PC-3 (cell line): ENCODE data around the gene PLEKHH1. TPM values are rescaled to one million over a fixed set of nuclear protein-coding genes. Genes with fewer than 3 reads are reported as not detected.
A peak's percentile ranks its signal among the peaks of the same experiment; 100 is the strongest.

Experiments
- ATAC-seq: fragments of 200-7000 bp; cut with Tn5 transposase; 2 replicates; pipeline ENCODE4 v1.9.1; 2020; ENCODE audit warnings: mild to moderate bottlenecking, moderate library complexity
- BruUV-seq: library from RNA; stranded (reverse); fragments of 400-500 nt; replicated peaks from 2 replicates; lab custom pipeline; 2021; lab: Mats Ljungman, UMichigan
- CTCF ChIA-PET: fragments of 300-600 bp; sonication (Branson Sonifier 250); formaldehyde crosslinking; loops from one replicate; lab custom pipeline; 2022; ENCODE audit warnings: antibody characterized with exemption; lab: Charles Lee
- POLR2A ChIA-PET: fragments of 300-600 bp; sonication (Branson Sonifier 250); formaldehyde crosslinking; loops from one replicate; lab custom pipeline; 2022; ENCODE audit warnings: antibody characterized with exemption; ENCODE audit not compliant: unreplicated experiment; lab: Charles Lee
- DNase-seq: peaks from one replicate; pipeline ENCODE4 v3.0.0-alpha.2; 2015
- H2AFZ ChIP-seq: fragments of 300-600 bp; sonication (generic); 2 replicates; pipeline ENCODE4 v1.6.0; 2016; ENCODE audit warnings: antibody characterized with exemption, low read length
- H3F3A ChIP-seq: fragments of 300-600 bp; sonication (generic); one replicate; pipeline ENCODE4 v1.6.0; 2017; ENCODE audit warnings: antibody characterized with exemption, low read length, control low read depth, mild to moderate bottlenecking; ENCODE audit not compliant: unreplicated experiment
- H3K27ac ChIP-seq: fragments of 300-600 bp; sonication (generic); 2 replicates; pipeline ENCODE4 v1.5.1; 2016; ENCODE audit warnings: mild to moderate bottlenecking, low read length
- H3K27me3 ChIP-seq: fragments of 300-600 bp; sonication (generic); 2 replicates; pipeline ENCODE4 v1.6.1; 2016; ENCODE audit warnings: low read length, mixed read lengths
- H3K36me3 ChIP-seq: fragments of 300-600 bp; sonication (generic); 2 replicates; pipeline ENCODE4 v1.6.1; 2016; ENCODE audit warnings: low read depth, mixed run types, low read length, mixed read lengths
- H3K4me1 ChIP-seq: fragments of 300-600 bp; sonication (generic); 2 replicates; pipeline ENCODE4 v1.5.1; 2016; ENCODE audit warnings: low read length; ENCODE audit not compliant: insufficient read depth
- H3K4me2 ChIP-seq: fragments of 300-600 bp; sonication (generic); 2 replicates; pipeline ENCODE4 v1.6.0; 2016; ENCODE audit warnings: low read length
- H3K4me3 ChIP-seq: fragments of 300-600 bp; sonication (generic); 2 replicates; pipeline ENCODE4 v1.5.1; 2016; ENCODE audit warnings: mild to moderate bottlenecking, low read length, mixed read lengths
- H3K79me2 ChIP-seq: fragments of 300-600 bp; sonication (generic); 2 replicates; pipeline ENCODE4 v1.6.1; 2017; ENCODE audit warnings: low read length, mixed read lengths
- H3K9ac ChIP-seq: fragments of 300-600 bp; sonication (generic); 2 replicates; pipeline ENCODE4 v1.6.0; 2016; ENCODE audit warnings: mild to moderate bottlenecking, low read length
- H3K9me2 ChIP-seq: fragments of 300-600 bp; sonication (generic); replicated peaks from 2 replicates; pipeline ENCODE4 v1.6.1; 2016; ENCODE audit warnings: mixed run types, low read length, mixed read lengths
- H3K9me3 ChIP-seq: fragments of 300-600 bp; sonication (generic); 2 replicates; pipeline ENCODE4 v1.6.1; 2016; ENCODE audit warnings: low read length, mixed read lengths
- H4K20me1 ChIP-seq: fragments of 300-600 bp; sonication (generic); 2 replicates; pipeline ENCODE4 v1.6.1; 2016; ENCODE audit warnings: low read length, mixed read lengths
- CTCF ChIP-seq: fragments of 300-600 bp; sonication (generic); conservative IDR thresholded peaks from 2 replicates; pipeline ENCODE4 v1.5.1; 2017; ENCODE audit warnings: antibody characterized with exemption, low read depth, mild to moderate bottlenecking, low read length
- EZH2 ChIP-seq: fragments of 300-600 bp; sonication (generic); IDR thresholded peaks from one replicate; pipeline ENCODE4 v1.6.1; 2017; ENCODE audit warnings: antibody characterized with exemption, mild to moderate bottlenecking, low read length; ENCODE audit not compliant: unreplicated experiment
- EZH2phosphoT487 ChIP-seq: fragments of 300-600 bp; sonication (generic); IDR thresholded peaks from 2 replicates; pipeline ENCODE4 v1.6.1; 2018; ENCODE audit warnings: mild to moderate bottlenecking, antibody characterized with exemption, low read length, borderline replicate concordance
- intact Hi-C: fragments of 100-400 bp; cut with micrococcal nuclease; formaldehyde crosslinking; loops from 2 replicates; pipeline ENCODE4 v1.9.0; 2023
- total RNA-seq: library from RNA; depleted of rRNA; stranded (reverse); fragments of >200 nt; gene quantifications from 2 replicates; pipeline ENCODE4 v1.2.3, GENCODE V29; 2014

PLEKHH1 gene
- total RNA-seq, 1 experiment from 2014 or later, result 11.1 TPM

- no peaks in the 10 kb centered on the region for H3F3A ChIP-seq
- H4K20me1 ChIP-seq, result no peaks in the 10 kb centered on the region
- no TSS peak for BruUV-seq
- H3K9me2 ChIP-seq, result no peaks in the 10 kb centered on the region
- no peak for DNase-seq
- intact Hi-C loops, result no loop called here
- no peak overlapping the region for H3K9ac ChIP-seq
- ChIA-PET POLR2A (no interaction called here), CTCF (no interaction called here)
- no peaks in the 10 kb centered on the region for H3K27me3 ChIP-seq
- TF ChIP-seq EZH2, result no peak
- TF ChIP-seq EZH2phosphoT487, result no peak
- no peak for TF ChIP-seq CTCF
- H2AFZ ChIP-seq, result no peak overlapping the region
- no peaks in the 10 kb centered on the region for H3K36me3 ChIP-seq
- no peak for ATAC-seq
- no peak overlapping the region for H3K4me2 ChIP-seq
- H3K79me2 ChIP-seq, result peaks cover 24% of the 10 kb centered on the region
- no peak overlapping the region for H3K27ac ChIP-seq
- peaks cover 14% of the 10 kb centered on the region; the same call in 1 of the 2 replicates for H3K4me1 ChIP-seq
- no peaks in the 10 kb centered on the region for H3K9me3 ChIP-seq
- H3K4me3 ChIP-seq, result no peak overlapping the region
Observed at GRCh38 chr14:67602076-67602475, 69.0 kb downstream of the PLEKHH1 start.

GRCh38 chr14:67602995-67603545 is 70.0 kb downstream of the PLEKHH1 start:
- POLR2A ChIA-PET, result no interaction called here
- peaks cover 14% of the 10 kb centered on the region; the same call in 1 of the 2 replicates for H3K4me1 ChIP-seq
- no peak overlapping the region for H3K9ac ChIP-seq
- H3K4me2 ChIP-seq, result no peak overlapping the region
- no peaks in the 10 kb centered on the region for H4K20me1 ChIP-seq
- H3K79me2 ChIP-seq, result peaks cover 16% of the 10 kb centered on the region
- no TSS peak for BruUV-seq
- H3K9me3 ChIP-seq, result no peaks in the 10 kb centered on the region
- intact Hi-C loops, result no loop called here
- no peaks in the 10 kb centered on the region for H3F3A ChIP-seq
- ATAC-seq (no peak), DNase-seq (peak; percentile 38)
- CTCF ChIA-PET, result no interaction called here
- H3K4me3 ChIP-seq, result no peak overlapping the region
- H2AFZ ChIP-seq, result no peak overlapping the region
- H3K27me3 ChIP-seq, result no peaks in the 10 kb centered on the region
- H3K27ac ChIP-seq, result no peak overlapping the region
- no peak for TF ChIP-seq EZH2phosphoT487
- TF ChIP-seq EZH2, result no peak
- no peak for TF ChIP-seq CTCF
- no peaks in the 10 kb centered on the region for H3K9me2 ChIP-seq
- no peaks in the 10 kb centered on the region for H3K36me3 ChIP-seq

GRCh38 chr14:67607646-67608045 is 74.6 kb downstream of the PLEKHH1 start:
- Histone ChIP-seq H3F3A (no peaks in the 10 kb centered on the region), H3K4me1 (no peaks in the 10 kb centered on the region), H2AFZ (no peak overlapping the region), H3K4me3 (no peak overlapping the region), H4K20me1 (no peaks in the 10 kb centered on the region), H3K27me3 (no peaks in the 10 kb centered on the region), H3K4me2 (no peak overlapping the region), H3K9me2 (no peaks in the 10 kb centered on the region), H3K27ac (no peak overlapping the region), H3K79me2 (no peaks in the 10 kb centered on the region), H3K36me3 (no peaks in the 10 kb centered on the region), H3K9me3 (no peaks in the 10 kb centered on the region), H3K9ac (no peak overlapping the region)
- no TSS peak for BruUV-seq
- intact Hi-C loops, result no loop called here
- ChIA-PET CTCF (no interaction called here), POLR2A (no interaction called here)
- no peak for TF ChIP-seq EZH2
- no peak for TF ChIP-seq EZH2phosphoT487
- no peak for TF ChIP-seq CTCF
- DNase-seq (no peak), ATAC-seq (no peak)
